Stimulated activated CD4-positive, alpha-beta T cell treated with anti-CD3 and anti-CD28 coated beads, Interleukin-1b, Interleukin-23, amount 100 ng/mL, for 4 hours (primary cell): ENCODE measurements around the gene NKAIN2.
"Not testable (repeated sequence)": the region's sequence is repeated elsewhere in the genome, so short reads cannot be mapped to it uniquely, and the experiment has no call there.

ENCODE experiments used
- DNase-seq, 2 donors: peaks; one replicate each; pipeline ENCODE4 v3.0.0-alpha.2; 2020; ENCODE audit warnings: low read depth in 2 of 2

NKAIN2 gene

DNA sequence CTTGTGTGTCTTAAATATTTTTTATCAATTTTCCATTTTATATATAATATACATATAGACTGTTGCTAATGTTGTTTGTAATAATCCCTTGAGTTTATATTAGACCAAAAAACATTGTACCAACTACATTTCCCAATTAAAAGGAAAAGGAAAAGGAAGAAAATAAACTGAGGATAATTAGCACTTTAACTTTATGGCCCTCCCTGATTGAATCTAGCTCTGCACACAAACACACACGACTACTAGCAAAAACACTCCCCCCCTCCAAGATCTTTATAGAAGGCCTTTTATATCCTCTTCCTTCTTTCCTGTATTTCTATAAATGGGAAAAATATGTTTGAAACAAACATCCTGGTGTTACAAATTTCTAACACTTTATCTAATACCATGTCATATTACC, 276.8 kb downstream of the NKAIN2 start:
- DNase-seq: no peak

DNA sequence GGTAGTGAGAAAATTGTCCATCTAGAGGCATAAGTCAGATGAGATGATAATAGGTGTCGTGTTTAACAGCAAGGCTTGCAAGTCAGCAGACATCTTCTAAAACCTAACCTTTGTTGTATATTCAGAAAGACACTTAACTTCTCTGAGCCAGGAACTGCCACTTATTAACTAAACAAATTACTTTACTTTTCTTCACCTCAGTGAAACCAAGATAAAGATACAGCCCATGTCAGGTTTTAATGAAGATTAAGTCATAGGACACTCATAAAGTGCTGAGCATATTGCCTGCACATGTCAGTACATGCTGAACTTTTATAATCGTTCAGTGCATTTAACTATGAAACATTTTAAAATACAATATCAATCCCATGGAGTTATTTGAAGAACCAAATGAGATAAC, 286.8 kb downstream of the NKAIN2 start:
- no peak for DNase-seq

DNA sequence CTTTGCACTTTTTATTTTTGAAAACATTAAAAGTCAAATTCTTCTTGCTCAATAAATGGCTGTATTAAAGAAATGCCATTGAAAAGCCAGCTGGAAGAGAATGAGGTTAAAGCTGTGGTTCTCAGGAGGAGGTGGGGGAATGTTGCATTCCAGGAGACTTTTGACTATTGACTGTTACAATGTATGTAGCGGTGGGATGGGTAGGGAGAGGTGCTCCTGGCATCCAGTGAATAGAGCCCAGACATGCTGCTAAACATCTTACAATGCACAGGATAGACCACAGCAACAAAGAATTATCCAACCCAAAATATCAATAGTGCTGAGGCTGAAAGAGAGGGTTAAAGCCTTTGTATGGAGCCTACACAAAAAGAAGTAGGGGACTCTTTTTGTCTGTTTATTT, 295.9 kb downstream of the NKAIN2 start:
- DNase-seq: no peak

DNA sequence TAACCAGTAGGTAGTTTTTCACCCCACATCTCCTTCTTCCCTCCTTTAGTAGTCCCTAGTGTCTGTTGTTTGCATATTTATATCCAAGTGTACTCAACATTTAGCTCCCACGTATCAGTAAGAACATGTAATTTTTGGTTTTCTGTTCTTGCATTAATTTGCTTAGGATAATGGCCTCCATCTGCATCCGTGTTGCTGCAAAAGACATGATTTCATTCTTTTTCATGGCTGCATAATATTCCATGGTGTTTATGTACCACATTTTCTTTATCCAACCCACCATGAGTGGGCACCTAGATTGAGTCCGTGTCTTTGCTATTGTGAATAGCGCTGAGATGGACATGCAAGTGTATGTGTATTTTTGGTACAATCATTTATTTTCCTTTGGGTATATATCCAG, 306.8 kb downstream of the NKAIN2 start:
- DNase-seq: no peak

DNA sequence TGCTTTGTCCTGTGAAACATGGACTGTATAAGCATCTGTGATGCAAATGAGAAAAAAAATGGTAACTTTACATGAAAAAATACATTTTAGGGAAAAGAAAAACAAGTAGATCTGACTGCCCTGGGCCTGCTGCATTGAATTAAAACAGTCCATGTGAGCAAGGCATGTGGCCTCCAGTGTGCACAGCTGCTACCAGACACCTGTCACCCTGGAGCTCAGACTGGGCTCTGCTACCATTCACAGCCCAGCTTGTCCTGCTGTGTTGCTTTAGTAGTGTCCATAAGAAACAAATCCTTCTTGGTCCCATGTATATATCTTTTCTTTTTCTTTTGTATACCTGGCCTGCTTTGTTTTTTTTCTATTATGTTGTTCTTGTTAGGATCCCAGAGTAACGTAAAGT, 315.9 kb downstream of the NKAIN2 start:
- no peak for DNase-seq

DNA sequence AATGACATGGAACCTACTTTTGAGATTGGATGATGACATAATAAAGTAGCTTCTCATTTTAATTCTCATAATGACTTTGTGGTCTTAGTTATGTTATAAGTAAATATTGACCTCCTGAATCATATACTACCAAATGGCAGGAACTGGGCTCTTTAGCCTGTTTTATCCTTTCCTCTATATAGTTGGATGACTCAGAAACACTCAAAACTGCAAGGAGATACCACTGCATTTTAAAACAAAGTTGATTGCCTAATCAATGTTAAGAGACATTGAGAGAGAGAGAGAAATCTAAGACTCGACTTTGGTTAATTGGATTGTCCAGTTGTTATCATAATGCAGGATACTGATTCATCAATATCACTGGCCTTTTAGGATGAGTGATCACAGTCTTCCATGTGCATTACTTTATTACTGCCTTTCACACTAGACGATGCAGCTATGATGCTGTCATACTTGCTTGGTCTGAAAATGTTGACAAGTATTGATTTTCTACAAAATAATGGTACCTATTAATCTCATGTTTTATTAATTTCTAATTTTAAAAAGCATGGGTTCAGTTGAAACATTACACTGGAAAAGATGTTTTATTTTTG, 320.0 kb downstream of the NKAIN2 start:
- DNase-seq: no peak

DNA sequence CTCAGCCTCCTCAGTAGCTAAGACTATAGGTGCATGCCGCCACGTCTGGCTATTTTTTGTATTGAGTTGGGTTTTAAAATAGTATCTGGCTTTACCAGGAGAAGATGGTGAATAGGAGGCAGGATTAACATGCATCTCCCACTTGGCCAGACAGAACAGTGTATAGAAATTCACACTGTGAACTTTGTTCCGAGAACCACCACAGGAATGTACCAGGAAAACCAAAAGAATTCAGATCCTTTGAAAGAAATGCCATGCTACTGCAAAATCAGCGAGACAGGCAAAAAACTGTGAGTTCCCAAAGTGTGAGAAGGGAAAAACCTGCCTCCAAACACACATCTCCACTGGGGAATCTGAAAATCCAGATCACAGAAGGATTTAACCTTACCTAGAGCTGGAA, 327.6 kb downstream of the NKAIN2 start:
- no peak for DNase-seq

DNA sequence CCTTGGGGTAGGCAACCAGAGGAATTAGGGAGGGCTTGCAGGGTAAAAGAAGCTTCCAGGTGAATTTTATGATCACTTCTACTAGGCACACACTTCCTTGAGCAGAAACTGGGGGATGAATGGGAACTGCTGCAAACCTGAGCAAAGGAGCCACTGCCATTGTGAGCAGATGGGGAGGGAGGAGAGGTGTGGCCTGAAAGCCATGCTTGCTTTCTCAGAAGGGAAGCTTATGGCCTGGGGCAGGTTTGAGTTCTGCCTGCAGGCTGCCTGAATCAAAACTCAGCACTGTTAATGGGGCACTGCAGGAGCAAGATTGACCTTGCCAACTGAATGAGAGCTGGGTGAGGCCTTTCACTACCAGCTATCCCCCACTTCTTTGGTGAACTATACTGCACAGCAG, 328.1 kb downstream of the NKAIN2 start:
- DNase-seq: no peak

DNA sequence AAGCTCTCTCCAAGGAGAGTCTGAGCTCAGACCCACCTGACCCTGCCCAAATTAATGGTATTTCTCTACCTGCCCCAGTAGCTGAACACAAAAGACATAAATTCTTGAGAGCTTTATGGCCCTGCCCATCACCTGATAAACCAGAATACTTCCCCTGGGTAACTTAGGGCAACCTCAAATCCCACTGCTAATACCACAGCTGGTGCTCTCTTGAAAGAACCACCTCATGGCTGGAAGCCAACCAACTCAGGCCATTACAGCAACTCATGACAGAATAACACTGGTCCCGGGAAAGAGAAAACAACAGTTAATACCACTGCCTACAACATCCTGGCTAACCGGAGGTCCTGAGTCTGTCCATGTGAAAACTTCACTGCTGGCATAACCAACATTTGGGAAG, 328.6 kb downstream of the NKAIN2 start:
- DNase-seq: no peak

DNA sequence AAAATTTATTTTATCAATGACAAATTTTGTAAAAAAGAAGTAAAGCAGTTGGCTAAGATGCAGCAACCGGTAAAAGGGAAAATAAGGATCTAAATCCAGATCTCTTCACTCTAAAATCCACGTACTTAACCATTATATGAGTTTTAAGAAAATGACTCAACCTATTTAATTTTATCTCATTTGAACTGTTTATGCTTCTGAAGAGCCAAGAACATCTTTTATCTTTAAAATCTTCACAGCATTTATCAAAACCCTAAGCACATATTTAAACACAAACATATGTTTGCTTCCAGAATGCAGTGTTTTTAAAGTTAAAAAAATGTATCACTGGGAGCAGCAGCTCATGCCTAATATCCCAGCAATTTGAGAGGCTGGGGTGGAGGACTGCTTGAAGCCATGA, 339.2 kb downstream of the NKAIN2 start:
- DNase-seq: no peak

DNA sequence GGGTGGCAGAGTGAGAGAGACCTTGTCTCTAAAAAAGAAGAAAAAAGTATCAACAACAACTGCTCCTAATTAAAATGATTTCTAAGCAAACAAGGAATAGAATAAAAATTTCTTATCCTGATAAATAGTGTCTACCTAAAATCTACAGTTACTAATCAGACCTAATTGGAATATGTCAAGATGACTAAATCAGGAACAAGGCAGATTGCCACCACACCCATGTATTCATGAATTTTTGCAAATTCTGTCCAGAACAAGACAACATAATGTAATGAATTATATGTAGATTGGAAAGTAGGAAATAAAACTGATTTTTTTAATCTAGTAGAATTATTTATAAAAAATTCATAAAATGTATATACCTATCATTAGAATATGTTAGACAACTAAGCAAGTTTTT, 339.8 kb downstream of the NKAIN2 start:
- DNase-seq: no peak

DNA sequence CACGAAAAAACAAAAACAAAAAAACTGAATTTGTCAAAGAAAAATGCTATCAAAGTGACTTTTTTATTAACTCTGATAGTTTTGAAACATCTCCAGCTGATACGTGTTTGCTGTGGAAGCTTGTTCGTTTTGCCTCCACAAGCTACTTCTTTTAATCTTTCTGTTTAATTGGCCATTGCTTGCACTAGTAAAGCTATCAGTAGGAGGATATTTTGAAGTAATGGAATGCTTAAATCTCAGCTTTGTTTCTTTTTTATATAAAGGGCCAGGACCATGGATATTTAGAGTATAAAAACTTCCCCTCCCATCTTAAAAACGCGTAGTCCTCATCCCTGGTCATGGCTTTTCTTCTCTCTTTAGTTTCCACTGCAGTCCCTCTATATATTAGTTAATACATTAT, 344.0 kb downstream of the NKAIN2 start:
- DNase-seq: no peak

DNA sequence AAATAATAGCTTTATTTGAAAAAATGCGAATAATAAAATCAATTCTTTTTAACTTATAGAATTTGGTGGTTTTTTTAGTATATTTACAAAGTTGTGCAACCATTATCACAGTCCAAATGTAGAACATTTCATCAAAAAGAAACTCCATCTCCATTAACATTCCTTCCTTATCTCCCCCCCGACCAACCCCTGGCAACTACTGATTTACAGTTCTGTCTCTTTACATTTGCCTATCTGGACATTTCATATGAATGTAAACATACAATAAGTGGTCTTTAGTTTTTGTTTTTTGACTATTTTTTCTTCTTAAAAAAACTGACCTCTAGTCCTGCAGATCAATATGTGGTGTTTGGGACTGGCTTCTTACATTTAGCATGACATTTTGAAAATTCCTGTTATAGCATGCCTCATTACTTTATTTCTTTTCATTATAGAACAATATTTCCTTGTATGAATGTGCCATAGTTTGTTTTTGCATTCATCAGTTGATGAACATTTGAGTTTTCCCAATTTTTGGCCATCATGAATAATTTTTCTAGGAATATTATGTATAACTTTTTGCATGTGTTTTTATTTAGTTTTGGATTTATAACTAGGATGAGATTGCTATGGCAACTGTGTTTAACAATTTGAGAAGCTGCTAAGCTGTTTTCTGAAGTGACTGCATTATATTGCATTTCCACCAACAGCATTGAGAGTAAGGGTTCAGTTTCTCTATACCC, 344.7 kb downstream of the NKAIN2 start:
- no peak for DNase-seq

DNA sequence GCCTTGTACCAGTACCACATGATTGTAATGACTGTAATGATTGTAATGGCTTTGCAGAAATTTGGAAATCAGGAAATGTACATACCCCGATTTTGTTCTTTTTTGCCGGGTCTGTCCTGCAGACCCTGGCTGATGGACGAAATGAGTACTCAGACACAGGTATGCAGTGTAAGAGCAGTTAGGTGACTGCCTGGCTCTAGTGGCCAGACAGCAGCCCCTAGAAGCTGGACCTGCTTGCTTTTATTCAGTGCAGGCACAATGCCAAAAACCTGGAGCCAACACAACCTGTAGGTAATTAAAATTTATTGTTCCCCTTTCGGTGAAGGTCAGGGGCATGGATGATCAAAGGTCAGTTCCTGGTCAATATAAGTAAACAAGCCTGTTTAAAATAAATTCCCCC, 346.0 kb downstream of the NKAIN2 start:
- DNase-seq: no peak

DNA sequence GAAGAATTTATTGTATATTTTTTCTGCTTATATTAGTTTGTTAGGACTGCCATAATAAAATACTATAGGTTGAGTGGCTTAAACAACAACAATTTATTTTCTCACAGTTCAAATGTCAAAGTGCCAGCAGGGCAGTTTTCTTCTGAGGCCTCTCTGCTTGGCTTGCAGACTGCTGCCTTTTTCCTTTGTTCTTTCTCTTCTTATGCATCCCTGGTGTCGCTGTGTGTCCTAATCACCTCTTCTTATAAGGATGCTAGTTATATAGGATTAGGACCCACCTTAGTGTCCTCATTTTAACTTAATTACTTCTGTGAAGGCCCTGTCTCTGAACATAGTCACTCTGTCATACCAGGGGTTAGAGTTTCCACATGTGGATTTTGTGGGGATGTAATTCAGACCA, 354.4 kb downstream of the NKAIN2 start:
- no peak for DNase-seq

DNA sequence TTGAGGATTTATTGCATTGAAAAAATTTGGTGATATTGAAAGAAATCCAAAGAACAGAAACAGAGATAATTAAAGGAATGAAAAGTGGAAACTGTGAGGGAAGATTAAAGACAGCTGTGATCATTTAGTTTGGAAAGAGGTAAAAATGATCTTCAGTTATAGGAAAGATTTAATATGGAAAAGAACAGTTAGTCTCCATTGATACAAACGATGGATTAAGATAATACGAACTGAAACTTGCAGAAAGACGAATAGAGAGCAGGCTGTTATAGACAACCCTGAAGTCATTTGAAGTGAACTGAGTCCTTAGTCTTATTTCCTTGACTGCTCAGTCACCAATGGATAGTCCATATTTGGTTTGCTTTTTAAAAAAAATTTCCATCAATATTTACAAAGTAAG, 360.0 kb downstream of the NKAIN2 start:
- DNase-seq: no peak

DNA sequence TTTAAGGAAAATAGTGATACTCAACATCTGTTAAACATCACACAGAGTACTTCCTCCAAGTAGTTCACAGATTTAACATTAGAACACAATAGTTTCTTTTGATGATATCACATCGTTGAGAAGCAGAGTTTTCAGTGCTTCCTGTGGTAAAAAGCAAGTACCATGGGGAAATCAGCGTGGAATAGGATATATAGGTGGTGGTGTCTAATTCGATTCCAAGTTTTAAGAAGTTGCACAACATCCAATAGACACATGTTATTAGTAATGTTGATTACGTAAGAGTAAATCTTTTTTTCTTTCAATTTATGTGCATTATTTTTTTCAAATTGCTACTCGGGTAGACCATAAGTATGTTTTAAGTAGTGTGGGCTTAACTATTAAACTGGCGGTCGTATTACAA, 360.7 kb downstream of the NKAIN2 start:
- no peak for DNase-seq

DNA sequence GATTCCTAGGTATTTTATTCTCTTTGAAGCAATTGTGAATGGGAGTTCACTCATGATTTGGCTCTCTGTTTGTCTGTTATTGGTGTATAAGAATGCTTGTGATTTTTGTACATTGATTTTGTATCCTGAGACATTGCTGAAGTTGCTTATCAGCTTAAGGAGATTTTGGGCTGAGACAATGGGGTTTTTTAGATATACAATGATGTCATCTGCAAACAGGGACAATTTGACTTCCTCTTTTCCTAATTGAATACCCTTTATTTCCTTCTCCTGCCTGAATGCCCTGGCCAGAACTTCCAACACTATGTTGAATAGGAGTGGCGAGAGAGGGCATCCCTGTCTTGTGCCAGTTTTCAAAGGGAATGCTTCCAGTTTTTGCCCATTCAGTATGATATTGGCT, 363.6 kb downstream of the NKAIN2 start:
- DNase-seq: not testable (repeated sequence)

DNA sequence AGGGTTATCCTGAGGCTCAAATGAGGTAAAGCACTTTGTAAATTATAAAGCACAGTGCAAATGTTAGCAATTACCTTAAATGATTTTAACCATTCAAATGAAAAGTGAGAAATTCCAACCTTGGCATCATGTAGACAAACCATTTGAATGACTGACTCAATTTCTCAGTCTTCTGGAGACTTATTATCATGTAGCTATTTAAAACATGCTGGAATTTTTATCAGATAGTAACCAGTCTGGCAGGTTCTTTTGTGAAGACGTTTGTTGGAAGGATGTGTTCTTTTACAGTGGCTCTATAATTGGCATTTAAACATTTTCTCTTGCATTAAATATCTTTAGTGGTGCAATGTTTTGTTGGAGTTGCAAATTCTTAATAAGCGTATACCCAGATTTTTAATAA, 386.6 kb downstream of the NKAIN2 start:
- DNase-seq: no peak

DNA sequence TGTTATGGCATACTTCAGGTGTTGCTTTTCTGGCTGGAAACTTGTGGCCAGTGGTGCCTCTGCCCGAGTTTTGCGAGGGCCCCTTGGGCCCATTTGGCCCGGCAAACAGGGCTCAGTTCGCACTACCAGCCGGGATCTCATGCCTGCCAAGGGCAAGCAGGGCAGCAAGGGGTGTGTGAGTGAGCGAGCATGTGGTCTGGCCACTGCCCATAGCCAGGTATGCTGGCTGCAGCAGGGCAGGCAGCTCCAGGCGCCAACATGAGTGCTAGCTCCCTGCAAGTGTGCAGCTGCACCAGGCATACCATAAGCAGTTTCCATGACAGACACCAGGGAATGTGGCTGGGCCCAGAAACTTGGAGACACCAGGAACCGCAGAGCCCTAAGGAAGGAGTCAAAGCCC, 389.5 kb downstream of the NKAIN2 start:
- no peak for DNase-seq

DNA sequence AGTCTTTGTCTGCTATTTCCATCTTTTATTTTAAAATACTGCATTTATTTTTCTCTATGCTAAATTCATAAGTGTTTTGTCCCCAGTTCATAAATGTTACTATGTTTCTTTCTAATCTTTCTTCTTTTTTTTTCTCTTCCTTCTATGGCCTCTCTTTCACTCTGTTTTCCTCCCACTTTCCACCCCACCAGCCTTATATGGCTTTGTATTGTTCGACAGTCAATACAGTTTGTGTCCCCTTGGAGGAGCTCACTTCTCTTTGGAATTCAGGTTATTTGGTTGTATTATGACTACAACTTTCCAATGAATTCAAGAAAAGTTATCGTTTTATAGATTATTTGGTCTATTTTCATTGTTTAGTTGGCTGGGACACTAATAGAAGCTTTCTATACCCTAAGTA, 393.5 kb downstream of the NKAIN2 start:
- DNase-seq: no peak

DNA sequence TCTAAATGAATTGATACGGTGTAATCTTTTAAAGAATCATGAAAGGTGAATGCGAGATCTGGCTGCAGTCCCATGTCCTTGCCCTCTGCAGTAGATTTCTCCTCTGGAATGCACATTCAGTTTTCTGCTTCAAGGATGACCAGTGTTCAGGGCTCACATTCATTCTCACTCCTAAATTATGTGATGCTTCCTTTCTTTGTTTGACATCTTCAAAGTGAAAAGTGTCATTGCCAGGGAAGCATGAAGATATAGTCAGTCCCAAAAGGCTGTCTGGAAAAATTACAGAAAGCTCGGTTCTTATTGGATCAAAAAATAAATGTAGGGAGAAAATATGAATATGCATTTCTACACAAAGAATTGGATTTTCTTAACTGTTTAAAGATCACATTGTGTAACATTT, 395.6 kb downstream of the NKAIN2 start:
- DNase-seq: no peak

DNA sequence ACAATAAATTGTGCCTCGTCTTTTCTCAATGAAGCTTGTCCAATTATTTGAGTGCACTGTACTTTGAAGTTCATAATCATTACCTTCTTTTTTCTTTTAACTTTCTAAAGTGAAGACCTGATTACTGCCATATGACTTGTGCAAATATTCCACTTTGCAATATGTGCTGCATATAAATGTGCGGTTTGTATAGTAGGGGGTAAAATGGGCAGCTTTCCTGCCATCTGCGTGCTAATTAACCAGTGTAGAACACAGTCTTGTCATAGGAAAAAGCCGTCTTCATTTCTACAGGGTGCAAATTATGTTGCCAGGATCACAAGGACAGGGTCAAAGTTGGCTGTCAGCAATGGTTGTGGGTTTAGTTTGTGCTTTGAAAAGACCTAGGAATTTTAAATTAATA, 397.0 kb downstream of the NKAIN2 start:
- no peak for DNase-seq
